DND-41 (cell line): ENCODE measurements around the gene ZFP90.

Source experiments
- ATAC-seq: fragments of 200-7000 bp; cut with Tn5 transposase; 3 replicates; pipeline ENCODE4 v1.9.1; 2021; ENCODE audit warnings: low read depth; ENCODE audit not compliant: insufficient read depth
- DNase-seq: peaks from one replicate; pipeline ENCODE4 v3.0.0-alpha.2; 2020
- H2AFZ ChIP-seq: 2 replicates; pipeline ENCODE4 v1.6.0; 2012; ENCODE audit warnings: low read depth, low read length
- H3K27ac ChIP-seq: 2 replicates; pipeline ENCODE4 v1.5.1; 2012; ENCODE audit warnings: low read length, inconsistent platforms
- H3K27me3 ChIP-seq: fragments of 200-600 bp; sonication (generic); 2 replicates; pipeline ENCODE4 v1.6.0; 2012; ENCODE audit warnings: low read length, mild to moderate bottlenecking, inconsistent platforms; ENCODE audit not compliant: insufficient read depth, poor library complexity
- H3K36me3 ChIP-seq: 2 replicates; pipeline ENCODE4 v1.5.1; 2012; ENCODE audit warnings: low read length, inconsistent platforms; ENCODE audit not compliant: insufficient read depth
- H3K4me1 ChIP-seq: 2 replicates; pipeline ENCODE4 v1.5.1; 2012; ENCODE audit warnings: mild to moderate bottlenecking, low read length; ENCODE audit not compliant: insufficient read depth
- H3K4me2 ChIP-seq: 2 replicates; pipeline ENCODE4 v1.6.0; 2012; ENCODE audit warnings: mild to moderate bottlenecking, moderate library complexity, low read length, inconsistent platforms; ENCODE audit not compliant: insufficient read depth
- H3K4me3 ChIP-seq, 2 experiments: fragments of 200-600 bp in 1 of 2; shearing (Covaris generic) in 1 of 2; 2 replicates each; pipeline ENCODE4 v1.5.1; 2012 to 2016; ENCODE audit warnings: inconsistent platforms in 2 of 2, low read length in 2 of 2, mild to moderate bottlenecking in 2 of 2, low read depth in 1 of 2, moderate library complexity in 1 of 2
- H3K79me2 ChIP-seq: 2 replicates; pipeline ENCODE4 v1.6.0; 2012; ENCODE audit warnings: low read length, inconsistent platforms; ENCODE audit not compliant: insufficient read depth
- H3K9ac ChIP-seq: 2 replicates; pipeline ENCODE4 v1.6.0; 2012; ENCODE audit warnings: low read depth, mild to moderate bottlenecking, inconsistent platforms, low read length, moderate library complexity
- H3K9me3 ChIP-seq: 2 replicates; pipeline ENCODE4 v1.5.1; 2012; ENCODE audit warnings: low read length, moderate library complexity, mild to moderate bottlenecking, inconsistent platforms; ENCODE audit not compliant: insufficient read depth, severe bottlenecking
- H4K20me1 ChIP-seq: 2 replicates; pipeline ENCODE4 v1.6.0; 2012; ENCODE audit warnings: low read length; ENCODE audit not compliant: insufficient read depth
- EZH2 ChIP-seq: IDR thresholded peaks from 3 replicates; pipeline ENCODE4 v1.6.1; 2012; ENCODE audit warnings: borderline replicate concordance, low read depth, mild to moderate bottlenecking, moderate library complexity, low read length, inconsistent platforms; ENCODE audit not compliant: severe bottlenecking
- TF ChIP-seq, protein P1 (sequence below): IDR thresholded peaks from 2 replicates; pipeline ENCODE4 v1.5.1; 2012; ENCODE audit warnings: borderline replicate concordance, low read length, moderate library complexity, mild to moderate bottlenecking; ENCODE audit not compliant: poor library complexity, severe bottlenecking; ENCODE audit errors: extremely low read depth

The ZFP90 gene

DNA sequence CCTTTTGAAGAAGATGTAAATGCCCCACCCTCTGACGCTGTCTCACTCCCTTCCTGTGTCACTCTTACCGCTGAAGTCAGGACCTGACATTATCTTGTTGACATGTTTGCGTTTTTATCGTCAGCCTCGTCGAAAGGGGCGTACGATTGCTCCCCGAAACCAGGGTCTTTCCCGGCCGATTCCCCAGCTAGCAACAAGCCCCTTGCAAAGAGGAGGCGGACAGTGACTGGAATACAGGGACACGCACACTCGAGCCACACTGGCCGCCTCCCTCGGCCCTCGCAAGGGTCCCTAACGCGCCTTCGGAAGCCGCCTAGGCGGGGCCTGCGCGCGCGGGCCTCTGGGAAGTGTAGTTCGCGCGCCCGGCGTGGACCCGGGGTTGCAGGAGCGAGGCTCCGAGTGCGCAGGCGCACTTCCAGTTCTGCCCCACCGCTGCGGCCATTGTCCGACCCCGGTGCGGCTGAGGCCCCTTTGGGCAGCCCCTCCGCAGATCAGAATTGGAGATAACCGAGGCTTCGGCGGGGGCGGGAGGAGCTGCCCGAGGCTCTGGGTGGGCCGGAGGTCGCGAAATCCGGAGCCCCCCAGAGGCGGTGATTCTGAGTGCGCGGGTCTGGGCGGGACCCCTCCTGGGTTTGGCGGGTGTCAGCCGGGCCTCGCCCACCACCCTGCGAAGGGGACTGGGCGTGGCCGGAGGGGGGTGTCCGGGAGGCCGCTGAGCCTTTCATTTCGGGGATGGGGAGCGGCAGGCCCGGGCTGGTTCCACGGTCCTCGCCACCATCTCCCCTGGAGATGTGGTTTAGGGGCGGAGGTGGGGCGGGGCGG is at the start of gene ZFP90:
ZFP90 (plus strand) TSS at position 412 of the 822 bp plus-strand sequence. CDS start 502 bp downstream, outside the sequence.
- Histone ChIP-seq H3K27me3 (no peaks in the 10 kb centered on the region), H2AFZ (peak within 1 kb of the TSS; percentile 92), H3K27ac (peak within 1 kb of the TSS; percentile 81), H3K9ac (peak within 1 kb of the TSS; percentile 85), H4K20me1 (no peaks in the 10 kb centered on the region), H3K4me2 (peak within 1 kb of the TSS; percentile 82), H3K79me2 (peaks cover 14% of the 10 kb centered on the region), H3K9me3 (no peaks in the 10 kb centered on the region), H3K4me3 (peak within 1 kb of the TSS; percentile 67 to 76), H3K4me1 (peaks cover 17% of the 10 kb centered on the region), H3K36me3 (peaks cover 13% of the 10 kb centered on the region)
- no peak for TF ChIP-seq EZH2
- TF ChIP-seq, protein P1, sequence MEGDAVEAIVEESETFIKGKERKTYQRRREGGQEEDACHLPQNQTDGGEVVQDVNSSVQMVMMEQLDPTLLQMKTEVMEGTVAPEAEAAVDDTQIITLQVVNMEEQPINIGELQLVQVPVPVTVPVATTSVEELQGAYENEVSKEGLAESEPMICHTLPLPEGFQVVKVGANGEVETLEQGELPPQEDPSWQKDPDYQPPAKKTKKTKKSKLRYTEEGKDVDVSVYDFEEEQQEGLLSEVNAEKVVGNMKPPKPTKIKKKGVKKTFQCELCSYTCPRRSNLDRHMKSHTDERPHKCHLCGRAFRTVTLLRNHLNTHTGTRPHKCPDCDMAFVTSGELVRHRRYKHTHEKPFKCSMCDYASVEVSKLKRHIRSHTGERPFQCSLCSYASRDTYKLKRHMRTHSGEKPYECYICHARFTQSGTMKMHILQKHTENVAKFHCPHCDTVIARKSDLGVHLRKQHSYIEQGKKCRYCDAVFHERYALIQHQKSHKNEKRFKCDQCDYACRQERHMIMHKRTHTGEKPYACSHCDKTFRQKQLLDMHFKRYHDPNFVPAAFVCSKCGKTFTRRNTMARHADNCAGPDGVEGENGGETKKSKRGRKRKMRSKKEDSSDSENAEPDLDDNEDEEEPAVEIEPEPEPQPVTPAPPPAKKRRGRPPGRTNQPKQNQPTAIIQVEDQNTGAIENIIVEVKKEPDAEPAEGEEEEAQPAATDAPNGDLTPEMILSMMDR: no peak
- peak; percentile 85 for DNase-seq
- ATAC-seq: peak; percentile 95

DNA sequence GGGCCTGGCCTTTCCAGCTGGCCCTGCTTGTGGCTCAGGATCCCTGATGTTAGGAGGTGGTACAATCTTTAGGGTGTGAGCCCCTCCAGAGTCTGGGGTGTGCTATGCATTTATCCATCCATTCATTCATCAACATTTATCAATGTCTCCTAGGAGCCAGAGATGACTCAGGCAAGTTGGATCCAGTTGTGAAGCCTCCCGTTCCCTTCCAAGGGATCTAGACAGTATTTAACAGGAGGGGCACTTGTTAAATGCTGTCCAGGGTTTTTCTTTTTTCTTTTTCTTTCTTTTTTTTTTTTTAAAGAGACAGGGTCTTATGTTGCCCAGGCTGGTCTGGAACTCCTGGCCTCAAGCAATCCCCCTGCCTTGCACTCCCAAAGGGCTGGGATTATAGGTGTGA is 48.7 kb upstream of the ZFP90 start:
- DNase-seq: no peak
- H3K79me2 ChIP-seq: no peaks in the 10 kb centered on the region
- no peak overlapping the region for H3K4me3 ChIP-seq
- H2AFZ ChIP-seq: no peak overlapping the region
- H3K4me2 ChIP-seq: no peak overlapping the region
- TF ChIP-seq EZH2: no peak
- TF ChIP-seq, protein P1: no peak
- H3K27ac ChIP-seq: no peak overlapping the region
- no peak for ATAC-seq
- H4K20me1 ChIP-seq: no peaks in the 10 kb centered on the region
- H3K36me3 ChIP-seq: no peaks in the 10 kb centered on the region
- no peak overlapping the region for H3K9ac ChIP-seq
- peaks cover 14% of the 10 kb centered on the region for H3K4me1 ChIP-seq
- H3K9me3 ChIP-seq: no peaks in the 10 kb centered on the region
- no peaks in the 10 kb centered on the region for H3K27me3 ChIP-seq

DNA sequence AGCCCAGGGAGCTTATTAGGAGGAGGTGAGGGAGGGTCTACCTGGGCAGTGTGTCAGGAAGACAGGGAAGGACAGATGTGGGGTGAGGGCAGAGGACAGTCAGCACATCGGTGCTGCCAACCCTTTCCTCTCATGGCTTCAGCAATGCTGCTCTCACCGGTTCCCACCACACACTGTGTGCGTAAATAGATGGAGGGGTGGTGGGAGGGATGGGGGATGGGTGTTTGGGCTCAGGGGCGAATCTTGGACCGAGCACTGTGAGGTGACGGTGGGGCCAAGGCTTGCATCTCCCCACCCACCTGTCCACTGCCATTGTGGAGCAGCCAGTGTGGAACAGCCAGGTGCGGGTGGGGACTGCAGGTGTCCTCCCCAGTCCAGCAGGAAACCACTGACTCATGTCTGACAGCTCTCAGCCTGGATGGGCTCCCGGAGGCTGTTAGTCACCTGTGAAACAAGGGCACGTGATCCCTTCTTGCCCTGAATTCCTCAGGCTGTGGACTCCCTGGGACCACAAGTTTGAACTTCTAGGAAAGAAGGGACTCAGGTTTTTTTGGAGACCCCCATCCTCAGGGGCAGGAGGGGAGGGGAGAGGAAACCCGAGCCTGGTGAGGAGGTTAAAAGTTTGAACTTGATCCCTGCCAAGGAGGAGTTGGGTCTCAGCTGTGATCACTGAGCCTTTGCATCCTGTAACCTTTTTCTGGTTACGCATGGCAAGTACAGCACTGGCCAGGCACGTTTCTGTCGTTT is 48.1 kb upstream of the ZFP90 start:
- H3K4me3 ChIP-seq: no peak overlapping the region
- H3K27me3 ChIP-seq: no peaks in the 10 kb centered on the region
- DNase-seq (peak; percentile 22), ATAC-seq (peak; percentile 50; the same call in 2 of the 3 replicates)
- H3K27ac ChIP-seq: no peak overlapping the region
- no peak overlapping the region for H2AFZ ChIP-seq
- no peaks in the 10 kb centered on the region for H4K20me1 ChIP-seq
- no peaks in the 10 kb centered on the region for H3K36me3 ChIP-seq
- H3K4me2 ChIP-seq: no peak overlapping the region
- TF ChIP-seq EZH2: no peak
- TF ChIP-seq, protein P1: no peak
- peaks cover 14% of the 10 kb centered on the region for H3K4me1 ChIP-seq
- H3K79me2 ChIP-seq: no peaks in the 10 kb centered on the region
- H3K9me3 ChIP-seq: no peaks in the 10 kb centered on the region
- H3K9ac ChIP-seq: no peak overlapping the region
